ENCODE results near the gene HPCAL1. TPM values are rescaled to one million over a fixed set of nuclear protein-coding genes. Genes with fewer than 3 reads are reported as not detected.

HPCAL1 gene
- total and polyA plus RNA-seq, 2 donors (not counting 1 experiment from before 2014, with no cell fraction given) = 60.3 to 65.1 TPM

GRCh38 chr2:10327896-10328669 is 25.4 kb downstream of the HPCAL1 start:
- H3K4me3 Mint-ChIP-seq = no peak overlapping the region
- Histone ChIP-seq H3K79me2 (ENCODE audit: control insufficient read depth, insufficient read depth, low read length) (peaks cover 87% of the 10 kb centered on the region), H4K20me1 (ENCODE audit: control insufficient read depth, insufficient read depth, low read length, poor library complexity, severe bottlenecking) (peaks cover 67% of the 10 kb centered on the region)

GRCh38 chr2:10328670-10329579 is 26.2 kb downstream of the HPCAL1 start:
- H3K9me3 Mint-ChIP-seq (ENCODE audit: insufficient read depth) = no peaks in the 10 kb centered on the region
- peak overlapping the region; percentile 70 for H3K4me3 Mint-ChIP-seq
- Histone ChIP-seq H3K27me3 (replicated peaks in 1 of 4; ENCODE audit: control extremely low read depth in 1 of 4, control insufficient read depth in 3 of 4, insufficient read depth in 4 of 4, low read length in 3 of 4) (no peaks in the 10 kb centered on the region), H3K9ac (ENCODE audit: low read length) (peak overlapping the region; percentile 62), H3K27ac (ENCODE audit: low read length in 2 of 2) (peak overlapping the region; percentile 52 to 69), H3K4me3 (ENCODE audit: control extremely low read depth in 1 of 5, extremely low read depth in 1 of 5, insufficient read depth in 1 of 5, low read depth in 2 of 5, low read length in 4 of 5) (peak overlapping the region in 1 of 5 experiments; percentile 54), H3K36me3 (replicated peaks in 1 of 2; ENCODE audit: control extremely low read depth in 1 of 2, control insufficient read depth in 1 of 2, extremely low read depth in 1 of 2, insufficient read depth in 2 of 2, low read length in 1 of 2) (no peaks in the 10 kb centered on the region), H4K20me1 (ENCODE audit: control insufficient read depth, insufficient read depth, low read length, poor library complexity, severe bottlenecking) (peaks cover 60% of the 10 kb centered on the region), H3K9me3 (ENCODE audit: control extremely low read depth in 1 of 3, control insufficient read depth in 2 of 3, insufficient read depth in 1 of 3, low read length in 2 of 3) (no peaks in the 10 kb centered on the region), H3K79me2 (ENCODE audit: control insufficient read depth, insufficient read depth, low read length) (peaks cover 84% of the 10 kb centered on the region), H2AFZ (ENCODE audit: insufficient read depth, low read depth, low read length, poor library complexity, severe bottlenecking) (peak overlapping the region; percentile 53), H3K4me1 (ENCODE audit: control insufficient read depth in 2 of 2, insufficient read depth in 2 of 2, low read length in 2 of 2) (peaks cover 70 to 90% of the 10 kb centered on the region in 2 donors), H3K4me2 (replicated peaks; ENCODE audit: low read depth, low read length, poor library complexity, severe bottlenecking) (peak overlapping the region; percentile 88)
- TF ChIP-seq EZH2 (IDR thresholded peaks at IDR 0.05; ENCODE audit: borderline replicate concordance, insufficient read depth, low read depth, low read length, poor library complexity, severe bottlenecking) (no peak), CTCF (IDR thresholded peaks at IDR 0.05) (no peak)
- intact Hi-C loops (cut with micrococcal nuclease) = loop anchor here (2.0 kb wide), 1 partner anchor 26 kb away; the partner anchor contains the start of gene HPCAL1
- WGBS (ENCODE audit: insufficient coverage) = 100% methylated on average over 7 of the region's 12 CpGs
- H3K27me3 Mint-ChIP-seq = no peaks in the 10 kb centered on the region
- ChIA-PET CTCF (interaction anchor here (1.2 to 3.7 kb wide), 6 partner anchors 11 to 81 kb away, joined by 3 to 20 read pairs (median 6); partner anchors contain the start of gene HPCAL1), POLR2A (interaction anchor here (0.6 to 1.2 kb wide), 3 partner anchors 25 to 68 kb away, joined by 3 to 4 read pairs (median 3); no protein-coding TSS in a partner anchor)
- peaks cover 92% of the 10 kb centered on the region for H3K4me1 Mint-ChIP-seq
- ATAC-seq (ENCODE audit: low read depth) (no peak), DNase-seq (no peak)
- H3K27ac Mint-ChIP-seq = peak overlapping the region; percentile 81

More at GRCh38 chr2:10327896-10328669, 25.4 kb downstream of the HPCAL1 start:
- POLR2A ChIA-PET = interaction anchor here (1.2 kb wide), 1 partner anchor 24 kb away, joined by 4 read pairs; no protein-coding TSS in a partner anchor
- CTCF ChIA-PET = interaction anchor here (0.6 to 3.7 kb wide), 7 partner anchors 10 to 1365 kb away, joined by 3 to 20 read pairs (median 5); partner anchors contain the start of gene HPCAL1
- no peak for DNase-seq
- no peak for ATAC-seq (ENCODE audit: low read depth)
- no peaks in the 10 kb centered on the region for H3K27me3 ChIP-seq (replicated peaks in 1 of 4; ENCODE audit: control extremely low read depth in 1 of 4, control insufficient read depth in 3 of 4, insufficient read depth in 4 of 4, low read length in 3 of 4)
- H3K4me2 ChIP-seq (replicated peaks; ENCODE audit: low read depth, low read length, poor library complexity, severe bottlenecking) = peak overlapping the region; percentile 20
- H3K27me3 Mint-ChIP-seq = no peaks in the 10 kb centered on the region
- H3K4me1 ChIP-seq (ENCODE audit: control insufficient read depth in 2 of 2, insufficient read depth in 2 of 2, low read length in 2 of 2) = peaks cover 73 to 92% of the 10 kb centered on the region in 2 donors
- H3K9ac ChIP-seq (ENCODE audit: low read length) = no peak overlapping the region
- H3K36me3 ChIP-seq (replicated peaks in 1 of 2; ENCODE audit: control extremely low read depth in 1 of 2, control insufficient read depth in 1 of 2, extremely low read depth in 1 of 2, insufficient read depth in 2 of 2, low read length in 1 of 2) = peaks cover 0 to 3% of the 10 kb centered on the region in 2 experiments
- H3K4me3 ChIP-seq (ENCODE audit: control extremely low read depth in 1 of 5, extremely low read depth in 1 of 5, insufficient read depth in 1 of 5, low read depth in 2 of 5, low read length in 4 of 5) = no peak overlapping the region
- intact Hi-C loops (cut with micrococcal nuclease) = loop anchor here (2.0 kb wide), 1 partner anchor 25 kb away; the partner anchor contains the start of gene HPCAL1
- H3K4me1 Mint-ChIP-seq = peaks cover 94% of the 10 kb centered on the region
- H3K27ac ChIP-seq (ENCODE audit: low read length in 2 of 2) = peak overlapping the region; percentile 10 to 22
- H3K9me3 Mint-ChIP-seq (ENCODE audit: insufficient read depth) = no peaks in the 10 kb centered on the region
- H2AFZ ChIP-seq (ENCODE audit: insufficient read depth, low read depth, low read length, poor library complexity, severe bottlenecking) = no peak overlapping the region
- peak overlapping the region; percentile 33 for H3K27ac Mint-ChIP-seq
- no peaks in the 10 kb centered on the region for H3K9me3 ChIP-seq (ENCODE audit: control extremely low read depth in 1 of 3, control insufficient read depth in 2 of 3, insufficient read depth in 1 of 3, low read length in 2 of 3)
- no peak for TF ChIP-seq EZH2 (IDR thresholded peaks at IDR 0.05; ENCODE audit: borderline replicate concordance, insufficient read depth, low read depth, low read length, poor library complexity, severe bottlenecking)
- WGBS (ENCODE audit: insufficient coverage) = 76% methylated on average over 5 of the region's 7 CpGs
